Esophagus muscularis mucosa (tissue), 4 donors: Measurements from ENCODE around the gene PPM1G. TPM values are rescaled to one million over a fixed set of nuclear protein-coding genes. Genes with fewer than 3 reads are reported as not detected.
A peak's percentile ranks its signal among the peaks of the same experiment; 100 is the strongest.

Source experiments
- DNase-seq: peaks from one replicate; pipeline ENCODE4 v3.0.0-alpha.2; 2017; ENCODE audit errors: extremely low spot score
- H3K27ac ChIP-seq, 4 donors: fragments of 200-600 bp; sonication (generic); replicated peaks in 1 of 4; 1 replicate in 3 of 4; 2 replicates in 1 of 4; pipeline ENCODE4 v1.5.1; 2016 to 2019; ENCODE audit warnings: mild to moderate bottlenecking in 1 of 4
- H3K27me3 ChIP-seq, 4 donors: fragments of 200-600 bp; sonication (generic); one replicate each; pipeline versions ENCODE4 v1.5.1 to v1.6.0; 2016 to 2019
- H3K36me3 ChIP-seq, 4 donors: fragments of 200-600 bp; sonication (generic); one replicate each; pipeline ENCODE4 v1.5.1; 2016 to 2019
- H3K4me1 ChIP-seq, 4 donors: fragments of 200-600 bp; sonication (generic); one replicate each; pipeline ENCODE4 v1.5.1; 2016 to 2019
- H3K4me3 ChIP-seq, 4 donors: fragments of 200-600 bp; sonication (generic); 1 replicate in 2 of 4; 2 replicates in 2 of 4; pipeline ENCODE4 v1.5.1; 2016 to 2019; ENCODE audit warnings: mild to moderate bottlenecking in 4 of 4, moderate library complexity in 1 of 4
- H3K9me3 ChIP-seq, 4 donors: fragments of 200-600 bp; sonication (generic); 1 replicate in 3 of 4; 2 replicates in 1 of 4; pipeline ENCODE4 v1.5.1; 2016 to 2019
- EP300 ChIP-seq: sonication (generic); formaldehyde crosslinking; IDR thresholded peaks from one replicate; pipeline ENCODE4 v1.6.1; 2017; ENCODE audit warnings: antibody characterized with exemption
- POLR2A ChIP-seq: fragments of 450-650 bp; IDR thresholded peaks from one replicate; pipeline ENCODE4 v1.6.1; 2017; ENCODE audit warnings: antibody characterized with exemption, moderate library complexity, mild to moderate bottlenecking, low read depth
- POLR2AphosphoS5 ChIP-seq, 2 donors: sonication (generic); formaldehyde crosslinking; IDR thresholded peaks; one replicate each; pipeline ENCODE4 v1.6.1; 2017; ENCODE audit warnings: antibody characterized with exemption in 2 of 2
- WGBS: methylation state at CpG from one replicate; pipeline ENCODE4 v1.1.5; 2018; 5-methylcytosine and 5-hydroxymethylcytosine counted together
- intact Hi-C: fragments of 100-400 bp; cut with DNase I; formaldehyde crosslinking; loops from one replicate; pipeline ENCODE4 v1.15.1; 2023
- total RNA-seq, 4 donors: library from RNA; depleted of rRNA; stranded (reverse); fragments of >200 nt; gene quantifications; one replicate each; pipeline versions ENCODE4 v1.1.0 to v1.2.1, GENCODE V29; 2016
- TF ChIP-seq, protein P1 (sequence below), 3 experiments: fragments of 200-600 bp in 2 of 3; fragments of 450-650 bp in 1 of 3; sonication (generic) in 2 of 3; IDR thresholded peaks; one replicate each; pipeline ENCODE4 v1.5.1; 2017 to 2019; ENCODE audit warnings: antibody characterized with exemption in 3 of 3, mild to moderate bottlenecking in 2 of 3, moderate library complexity in 1 of 3

Gene PPM1G
- total RNA-seq, 4 donors from 2014 or later, result 46.1 to 71.8 (median 62.7) TPM

DNA sequence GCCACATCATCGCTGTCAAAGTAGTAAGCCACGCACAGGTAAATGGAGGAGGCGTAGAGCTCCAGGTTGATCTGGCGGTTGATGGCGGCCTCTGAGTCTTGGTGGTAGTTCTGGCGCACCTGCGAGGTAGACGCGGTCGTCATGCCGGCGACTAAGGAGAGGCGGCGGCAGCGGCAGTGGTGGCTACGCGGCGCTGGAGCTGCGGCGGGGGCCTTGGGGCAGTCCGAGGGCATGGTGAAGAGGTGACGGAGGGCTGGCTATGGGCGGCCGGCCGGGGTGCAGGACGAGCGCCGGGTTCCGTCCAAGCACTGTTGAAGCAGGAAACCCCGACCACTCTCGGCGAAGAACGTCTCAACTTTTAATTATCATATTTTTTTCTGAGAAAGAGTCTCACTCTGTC, 16.2 kb downstream of the PPM1G start:
- intact Hi-C loops, result no loop called here
- Histone ChIP-seq H3K4me1 (no peaks in the 10 kb centered on the region), H3K9me3 (no peaks in the 10 kb centered on the region), H3K27ac (no peak overlapping the region), H3K36me3 (peaks cover 7 to 14% (median 11%) of the 10 kb centered on the region in 4 donors), H3K4me3 (no peak overlapping the region), H3K27me3 (no peaks in the 10 kb centered on the region)
- 98% methylated on average over 33 of the region's 33 CpGs for WGBS
- TF ChIP-seq POLR2A, result no peak
- no peak for TF ChIP-seq POLR2AphosphoS5 (IDR thresholded peaks at IDR 0.05)
- TF ChIP-seq, protein P1, sequence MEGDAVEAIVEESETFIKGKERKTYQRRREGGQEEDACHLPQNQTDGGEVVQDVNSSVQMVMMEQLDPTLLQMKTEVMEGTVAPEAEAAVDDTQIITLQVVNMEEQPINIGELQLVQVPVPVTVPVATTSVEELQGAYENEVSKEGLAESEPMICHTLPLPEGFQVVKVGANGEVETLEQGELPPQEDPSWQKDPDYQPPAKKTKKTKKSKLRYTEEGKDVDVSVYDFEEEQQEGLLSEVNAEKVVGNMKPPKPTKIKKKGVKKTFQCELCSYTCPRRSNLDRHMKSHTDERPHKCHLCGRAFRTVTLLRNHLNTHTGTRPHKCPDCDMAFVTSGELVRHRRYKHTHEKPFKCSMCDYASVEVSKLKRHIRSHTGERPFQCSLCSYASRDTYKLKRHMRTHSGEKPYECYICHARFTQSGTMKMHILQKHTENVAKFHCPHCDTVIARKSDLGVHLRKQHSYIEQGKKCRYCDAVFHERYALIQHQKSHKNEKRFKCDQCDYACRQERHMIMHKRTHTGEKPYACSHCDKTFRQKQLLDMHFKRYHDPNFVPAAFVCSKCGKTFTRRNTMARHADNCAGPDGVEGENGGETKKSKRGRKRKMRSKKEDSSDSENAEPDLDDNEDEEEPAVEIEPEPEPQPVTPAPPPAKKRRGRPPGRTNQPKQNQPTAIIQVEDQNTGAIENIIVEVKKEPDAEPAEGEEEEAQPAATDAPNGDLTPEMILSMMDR (IDR thresholded peaks at IDR 0.05), result no peak
- TF ChIP-seq EP300, result no peak
- no peak for DNase-seq

GRCh38 chr2:27390822-27391679, 18.3 kb downstream of the PPM1G start:
- Histone ChIP-seq H3K36me3 (peaks cover 10 to 22% (median 18%) of the 10 kb centered on the region in 4 donors), H3K27ac (no peak overlapping the region), H3K4me1 (no peaks in the 10 kb centered on the region), H3K27me3 (no peaks in the 10 kb centered on the region), H3K9me3 (no peaks in the 10 kb centered on the region), H3K4me3 (no peak overlapping the region)
- intact Hi-C loops, result no loop called here
- DNase-seq, result no peak
- 96% methylated on average over 9 of the region's 9 CpGs for WGBS
- TF ChIP-seq POLR2A (no peak), EP300 (no peak), POLR2AphosphoS5 (IDR thresholded peaks at IDR 0.05) (no peak)
- TF ChIP-seq, protein P1 (IDR thresholded peaks at IDR 0.05), result no peak

GRCh38 chr2:27381577-27382181, 27.7 kb downstream of the PPM1G start:
- 95% methylated on average over 10 of the region's 10 CpGs for WGBS
- Histone ChIP-seq H3K36me3 (peaks cover 29 to 75% (median 69%) of the 10 kb centered on the region in 4 donors), H3K27ac (peak overlapping the region; percentile 85 to 93 (median 88)), H3K4me1 (peaks cover 19 to 43% (median 28%) of the 10 kb centered on the region in 4 donors), H3K9me3 (no peaks in the 10 kb centered on the region), H3K27me3 (no peaks in the 10 kb centered on the region), H3K4me3 (peak overlapping the region in 1 of 4 donors; percentile 74)
- no peak for DNase-seq
- intact Hi-C loops, result no loop called here
- TF ChIP-seq POLR2A (no peak), POLR2AphosphoS5 (IDR thresholded peaks at IDR 0.05) (no peak), EP300 (no peak)
- TF ChIP-seq, protein P1 (IDR thresholded peaks at IDR 0.05), result no peak

DNA sequence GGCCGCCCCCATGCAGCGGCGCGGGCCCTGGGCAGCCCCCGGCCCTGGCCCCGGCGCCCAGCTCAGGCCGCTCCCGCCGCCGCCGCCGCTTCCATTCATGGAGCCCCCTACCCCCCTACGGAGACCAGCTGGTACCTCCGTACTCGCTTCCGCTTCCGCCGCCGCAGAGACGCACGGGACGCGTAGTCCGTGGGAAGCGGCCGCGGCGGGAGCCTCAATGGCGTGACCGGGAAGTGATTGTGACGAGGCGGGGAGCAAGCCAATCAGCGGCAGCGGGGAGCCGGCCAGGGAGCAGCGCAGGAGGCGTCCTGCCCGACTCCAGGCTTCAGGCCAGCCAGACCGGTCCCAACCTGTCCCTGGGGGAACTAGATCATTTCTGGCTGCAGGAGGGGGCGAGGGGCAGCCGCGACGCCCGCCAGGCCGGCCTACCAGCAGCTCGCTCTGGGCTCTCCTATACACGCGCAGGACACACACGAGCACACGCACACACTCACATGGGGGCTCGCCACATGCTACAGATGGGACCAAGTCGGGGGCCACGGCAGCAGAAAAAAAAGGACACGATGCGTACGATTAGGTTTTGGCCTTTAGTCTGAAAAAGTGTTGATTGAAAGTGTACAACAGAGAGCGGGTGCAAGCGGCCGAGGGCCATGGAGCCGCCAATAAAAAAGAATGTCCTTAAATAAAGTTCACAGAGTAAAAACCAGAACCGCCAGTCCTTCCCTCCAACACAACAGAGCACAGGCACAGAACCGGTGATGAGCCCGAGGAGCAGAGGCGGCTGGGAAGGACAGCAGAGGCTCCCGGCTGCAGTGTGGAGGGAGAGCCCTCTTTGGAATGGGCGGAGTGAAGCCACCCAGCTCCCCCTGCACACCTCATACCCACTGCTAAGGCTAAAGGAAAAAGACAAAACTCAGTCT, 28.5 kb downstream of the PPM1G start, which contains the start of gene ZNF513:
Gene ZNF513, minus strand, starts transcription at position 109 of the 920 bp plus-strand sequence. CDS start 208 bp downstream, outside the sequence.
- Histone ChIP-seq H3K27me3 (no peaks in the 10 kb centered on the region), H3K9me3 (no peaks in the 10 kb centered on the region), H3K27ac (peak within 1 kb of the TSS; percentile 85 to 93 (median 88)), H3K4me3 (peak within 1 kb of the TSS; percentile 69 to 92 (median 77)), H3K4me1 (peaks cover 19 to 45% (median 28%) of the 10 kb centered on the region in 4 donors), H3K36me3 (peaks cover 34 to 75% (median 72%) of the 10 kb centered on the region in 4 donors)
- WGBS, result 43% methylated on average over 20 of the region's 67 CpGs
- intact Hi-C loops, result no loop called here
- TF ChIP-seq EP300, result no peak
- TF ChIP-seq POLR2AphosphoS5 (IDR thresholded peaks at IDR 0.05), result peak; percentile 84 to 95
- TF ChIP-seq, protein P1 (IDR thresholded peaks at IDR 0.05), result no peak
- TF ChIP-seq POLR2A, result no peak
- DNase-seq, result peak; percentile 99
